Measurements from ENCODE around the gene ATP11B. TPM values are rescaled to one million over a fixed set of nuclear protein-coding genes. Genes with fewer than 3 reads are reported as not detected.

Gene ATP11B
- total and polyA plus RNA-seq, 10 of the 15 experiments (the other 5 are each of a cell fraction or from before 2014, with no cell fraction given), result 10.3 to 66.9 (median 36.7) TPM

DNA sequence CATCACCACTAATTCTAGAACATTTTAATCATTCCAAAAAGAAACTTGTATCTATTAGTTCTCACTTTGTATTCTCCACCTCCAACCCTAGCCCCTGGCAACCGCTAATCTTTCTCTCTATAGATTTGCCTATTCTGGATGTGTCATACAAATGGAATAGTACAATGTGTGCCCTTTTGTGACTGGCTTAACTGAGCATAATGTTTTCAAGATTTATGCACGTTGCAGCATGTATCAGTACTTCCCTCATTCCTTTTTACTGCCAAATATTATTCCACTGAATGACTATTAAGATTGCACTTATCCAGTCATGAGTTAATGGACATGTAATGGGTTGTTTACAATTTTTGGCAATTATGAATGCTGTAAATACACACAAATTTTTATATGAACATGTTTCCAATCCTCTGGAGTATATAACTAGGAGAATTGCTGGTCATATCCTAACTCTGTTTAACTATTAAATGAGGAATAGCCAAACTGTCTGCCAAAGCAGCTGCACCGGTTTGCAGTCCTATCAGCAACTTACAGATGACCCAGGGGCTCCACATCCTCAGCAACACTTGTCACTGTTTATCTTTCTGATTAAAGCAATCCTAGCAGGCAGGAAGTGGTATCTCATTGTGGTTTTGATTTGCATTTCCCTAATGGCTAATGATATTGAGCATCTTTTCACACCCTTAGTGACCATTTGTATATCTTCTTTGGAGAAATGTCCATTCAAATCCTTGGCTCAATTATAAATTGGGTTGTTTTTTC, 144.2 kb downstream of the ATP11B start (continued):
- TF ChIP-seq KAT2A (conservative IDR thresholded peaks at IDR 0.05; ENCODE audit: control insufficient read depth, low read depth, low read length) (no peak), ETV6 (conservative IDR thresholded peaks at IDR 0.05 in 1 of 2, IDR thresholded peaks at IDR 0.05 in 1 of 2; ENCODE audit: borderline replicate concordance in 1 of 2, low read depth in 1 of 2) (no peak), MTA2 (IDR thresholded peaks at IDR 0.05; ENCODE audit: low read depth) (peak; percentile 77), RUNX3 (IDR thresholded peaks at IDR 0.05; ENCODE audit: low read length) (peak; percentile 87), CREM (IDR thresholded peaks at IDR 0.05; ENCODE audit: low read depth) (no peak), EP300 (IDR thresholded peaks at IDR 0.05; ENCODE audit: borderline replicate concordance in 1 of 2, control insufficient read depth in 1 of 2, low read depth in 2 of 2, low read length in 2 of 2) (no peak), POU2F2 (IDR thresholded peaks at IDR 0.05; ENCODE audit: borderline replicate concordance, low read depth, low read length) (peak; percentile 92; the same call in 1 of the 3 replicates), NR2C1 (IDR thresholded peaks at IDR 0.05) (no peak), CHD4 (IDR thresholded peaks at IDR 0.05) (no peak), MYB (IDR thresholded peaks at IDR 0.05; ENCODE audit: borderline replicate concordance, low read depth, low read length) (no peak), IKZF2 (IDR thresholded peaks at IDR 0.05) (peak; percentile 30 to 41; a peak in 1 of 4 replicates), SREBF1 (IDR thresholded peaks at IDR 0.05; ENCODE audit: low read length) (no peak), RFX5 (IDR thresholded peaks at IDR 0.05; ENCODE audit: low read depth, low read length) (no peak), NFYB (IDR thresholded peaks at IDR 0.05; ENCODE audit: insufficient read depth, low read depth, low read length) (no peak), SPI1 (IDR thresholded peaks at IDR 0.05; ENCODE audit: borderline replicate concordance, insufficient read depth, low read depth, low read length) (peak; percentile 48; the same call in 1 of the 2 replicates), ZZZ3 (IDR thresholded peaks at IDR 0.05; ENCODE audit: control insufficient read depth, insufficient read length, low read depth) (no peak), MYC (IDR thresholded peaks at IDR 0.05; ENCODE audit: insufficient read depth, insufficient read length, insufficient replicate concordance, low read length, severe bottlenecking) (no peak), REST (IDR thresholded peaks at IDR 0.05; ENCODE audit: low read depth, low read length) (no peak), CEBPB (IDR thresholded peaks at IDR 0.05; ENCODE audit: borderline replicate concordance in 1 of 2, low read depth in 2 of 2, low read length in 2 of 2) (no peak), TCF12 (IDR thresholded peaks at IDR 0.05; ENCODE audit: low read depth, low read length) (no peak), CREB1 (IDR thresholded peaks at IDR 0.05; ENCODE audit: low read depth) (no peak), KDM1A (IDR thresholded peaks at IDR 0.05; ENCODE audit: borderline replicate concordance) (no peak)
- TF ChIP-seq, protein P1, sequence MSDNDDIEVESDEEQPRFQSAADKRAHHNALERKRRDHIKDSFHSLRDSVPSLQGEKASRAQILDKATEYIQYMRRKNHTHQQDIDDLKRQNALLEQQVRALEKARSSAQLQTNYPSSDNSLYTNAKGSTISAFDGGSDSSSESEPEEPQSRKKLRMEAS (IDR thresholded peaks at IDR 0.05; ENCODE audit: low read depth, low read length), result no peak
- TF ChIP-seq, protein P2, sequence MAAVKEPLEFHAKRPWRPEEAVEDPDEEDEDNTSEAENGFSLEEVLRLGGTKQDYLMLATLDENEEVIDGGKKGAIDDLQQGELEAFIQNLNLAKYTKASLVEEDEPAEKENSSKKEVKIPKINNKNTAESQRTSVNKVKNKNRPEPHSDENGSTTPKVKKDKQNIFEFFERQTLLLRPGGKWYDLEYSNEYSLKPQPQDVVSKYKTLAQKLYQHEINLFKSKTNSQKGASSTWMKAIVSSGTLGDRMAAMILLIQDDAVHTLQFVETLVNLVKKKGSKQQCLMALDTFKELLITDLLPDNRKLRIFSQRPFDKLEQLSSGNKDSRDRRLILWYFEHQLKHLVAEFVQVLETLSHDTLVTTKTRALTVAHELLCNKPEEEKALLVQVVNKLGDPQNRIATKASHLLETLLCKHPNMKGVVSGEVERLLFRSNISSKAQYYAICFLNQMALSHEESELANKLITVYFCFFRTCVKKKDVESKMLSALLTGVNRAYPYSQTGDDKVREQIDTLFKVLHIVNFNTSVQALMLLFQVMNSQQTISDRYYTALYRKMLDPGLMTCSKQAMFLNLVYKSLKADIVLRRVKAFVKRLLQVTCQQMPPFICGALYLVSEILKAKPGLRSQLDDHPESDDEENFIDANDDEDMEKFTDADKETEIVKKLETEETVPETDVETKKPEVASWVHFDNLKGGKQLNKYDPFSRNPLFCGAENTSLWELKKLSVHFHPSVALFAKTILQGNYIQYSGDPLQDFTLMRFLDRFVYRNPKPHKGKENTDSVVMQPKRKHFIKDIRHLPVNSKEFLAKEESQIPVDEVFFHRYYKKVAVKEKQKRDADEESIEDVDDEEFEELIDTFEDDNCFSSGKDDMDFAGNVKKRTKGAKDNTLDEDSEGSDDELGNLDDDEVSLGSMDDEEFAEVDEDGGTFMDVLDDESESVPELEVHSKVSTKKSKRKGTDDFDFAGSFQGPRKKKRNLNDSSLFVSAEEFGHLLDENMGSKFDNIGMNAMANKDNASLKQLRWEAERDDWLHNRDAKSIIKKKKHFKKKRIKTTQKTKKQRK (IDR thresholded peaks at IDR 0.05; ENCODE audit: low read depth, low read length), result no peak
